ENCODE measurements around the gene MXD4. TPM values are rescaled to one million over a fixed set of nuclear protein-coding genes. Genes with fewer than 3 reads are reported as not detected.

The MXD4 gene
- total and polyA plus RNA-seq, 9 of the 15 experiments (the other 6 are each of a cell fraction or from before 2014, with no cell fraction given), result 0.06 to 13.5 (median 5.9) TPM

- Histone ChIP-seq H3K27ac (ENCODE audit: extremely low read depth, low read depth, low read length) (no peak overlapping the region), H3K79me2 (ENCODE audit: control insufficient read depth, insufficient read depth, low read length) (no peaks in the 10 kb centered on the region), H3K27me3 (ENCODE audit: control insufficient read depth in 2 of 2, insufficient read depth in 2 of 2, low read length in 2 of 2) (no peaks in the 10 kb centered on the region), H3K4me3 (no peak overlapping the region), H3K9ac (ENCODE audit: insufficient read depth in 1 of 2, low read depth in 2 of 2, low read length in 2 of 2) (peak overlapping the region in 1 of 2 experiments; percentile 20; a peak in 1 of 4 replicates), H3K4me1 (replicated peaks in 1 of 2; ENCODE audit: control insufficient read depth in 2 of 2, insufficient read depth in 2 of 2, low read length in 2 of 2) (peaks cover 0 to 46% of the 10 kb centered on the region in 2 experiments; a peak in 2 of 5 replicates), H3K9me1 (ENCODE audit: control insufficient read depth, insufficient read depth, low read length) (peaks cover 2% of the 10 kb centered on the region), H3K4me2 (ENCODE audit: insufficient read depth, low read length) (no peak overlapping the region), H2AFZ (ENCODE audit: low read depth, low read length) (no peak overlapping the region), H3K36me3 (ENCODE audit: control insufficient read depth, insufficient read depth, low read length) (no peaks in the 10 kb centered on the region), H4K20me1 (replicated peaks; ENCODE audit: control insufficient read depth, insufficient read depth, low read length) (no peaks in the 10 kb centered on the region), H3K9me3 (replicated peaks; ENCODE audit: control insufficient read depth, insufficient read depth, low read depth, low read length) (no peaks in the 10 kb centered on the region)
- DNase-seq (ENCODE audit: extremely low read depth in 1 of 4, low spot score in 3 of 4), result no peak
- no peak for FAIRE-seq
- intact Hi-C loops (cut with micrococcal nuclease), result no loop called here
- ATAC-seq, result no peak
- POLR2A ChIA-PET, result interaction anchor here (0.6 to 0.7 kb wide), 2 partner anchors 14 to 447 kb away, joined by 3 to 4 read pairs; no protein-coding TSS in a partner anchor
- WGBS (ENCODE audit: insufficient coverage, low coverage, missing lambda C conversion rate), result 61% methylated on average over 19 of the region's 19 CpGs
- in situ Hi-C loops (cut with MboI), result no loop called here
- CTCF ChIA-PET (ENCODE audit: low intra/inter-chr PET ratio), result no interaction called here
- BruUV-seq (replicated peaks), result no TSS peak
- TF ChIP-seq ZNF76 (CRISPR knock-in tag; IDR thresholded peaks at IDR 0.05; ENCODE audit: borderline replicate concordance) (no peak), ZBTB34 (CRISPR knock-in tag; IDR thresholded peaks at IDR 0.05) (no peak), TRIM24 (IDR thresholded peaks at IDR 0.05) (no peak), ZMIZ1 (IDR thresholded peaks at IDR 0.05; ENCODE audit: low read depth in 2 of 2, low read length in 2 of 2) (no peak), MLLT1 (IDR thresholded peaks at IDR 0.05) (no peak), MTA1 (IDR thresholded peaks at IDR 0.05; ENCODE audit: borderline replicate concordance) (no peak), KDM4B (IDR thresholded peaks at IDR 0.05; ENCODE audit: borderline replicate concordance in 2 of 2, low read depth in 1 of 2) (no peak), GATA2 (CRISPR knock-in tag; IDR thresholded peaks at IDR 0.05) (no peak)
- TF ChIP-seq, protein P1, sequence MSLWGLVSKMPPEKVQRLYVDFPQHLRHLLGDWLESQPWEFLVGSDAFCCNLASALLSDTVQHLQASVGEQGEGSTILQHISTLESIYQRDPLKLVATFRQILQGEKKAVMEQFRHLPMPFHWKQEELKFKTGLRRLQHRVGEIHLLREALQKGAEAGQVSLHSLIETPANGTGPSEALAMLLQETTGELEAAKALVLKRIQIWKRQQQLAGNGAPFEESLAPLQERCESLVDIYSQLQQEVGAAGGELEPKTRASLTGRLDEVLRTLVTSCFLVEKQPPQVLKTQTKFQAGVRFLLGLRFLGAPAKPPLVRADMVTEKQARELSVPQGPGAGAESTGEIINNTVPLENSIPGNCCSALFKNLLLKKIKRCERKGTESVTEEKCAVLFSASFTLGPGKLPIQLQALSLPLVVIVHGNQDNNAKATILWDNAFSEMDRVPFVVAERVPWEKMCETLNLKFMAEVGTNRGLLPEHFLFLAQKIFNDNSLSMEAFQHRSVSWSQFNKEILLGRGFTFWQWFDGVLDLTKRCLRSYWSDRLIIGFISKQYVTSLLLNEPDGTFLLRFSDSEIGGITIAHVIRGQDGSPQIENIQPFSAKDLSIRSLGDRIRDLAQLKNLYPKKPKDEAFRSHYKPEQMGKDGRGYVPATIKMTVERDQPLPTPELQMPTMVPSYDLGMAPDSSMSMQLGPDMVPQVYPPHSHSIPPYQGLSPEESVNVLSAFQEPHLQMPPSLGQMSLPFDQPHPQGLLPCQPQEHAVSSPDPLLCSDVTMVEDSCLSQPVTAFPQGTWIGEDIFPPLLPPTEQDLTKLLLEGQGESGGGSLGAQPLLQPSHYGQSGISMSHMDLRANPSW (CRISPR knock-in tag; IDR thresholded peaks at IDR 0.05), result no peak
- TF ChIP-seq, protein P2, sequence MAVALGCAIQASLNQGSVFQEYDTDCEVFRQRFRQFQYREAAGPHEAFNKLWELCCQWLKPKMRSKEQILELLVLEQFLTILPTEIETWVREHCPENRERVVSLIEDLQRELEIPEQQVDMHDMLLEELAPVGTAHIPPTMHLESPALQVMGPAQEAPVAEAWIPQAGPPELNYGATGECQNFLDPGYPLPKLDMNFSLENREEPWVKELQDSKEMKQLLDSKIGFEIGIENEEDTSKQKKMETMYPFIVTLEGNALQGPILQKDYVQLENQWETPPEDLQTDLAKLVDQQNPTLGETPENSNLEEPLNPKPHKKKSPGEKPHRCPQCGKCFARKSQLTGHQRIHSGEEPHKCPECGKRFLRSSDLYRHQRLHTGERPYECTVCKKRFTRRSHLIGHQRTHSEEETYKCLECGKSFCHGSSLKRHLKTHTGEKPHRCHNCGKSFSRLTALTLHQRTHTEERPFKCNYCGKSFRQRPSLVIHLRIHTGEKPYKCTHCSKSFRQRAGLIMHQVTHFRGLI (CRISPR knock-in tag; IDR thresholded peaks at IDR 0.05), result no peak
These were observed 25.1 kb upstream of the MXD4 start for GRCh38 chr4:2286904-2287593.

All from K562 (cell line).